H1 (cell line): ENCODE measurements around the gene BCAS2. TPM values are rescaled to one million over a fixed set of nuclear protein-coding genes. Genes with fewer than 3 reads are reported as not detected.

Source experiments
- CTCF ChIA-PET: fragments of 300-600 bp; sonication (Branson Sonifier 250); formaldehyde crosslinking; loops from one replicate; lab custom pipeline; 2021; ENCODE audit not compliant: partially characterized antibody; lab: Charles Lee
- POLR2A ChIA-PET: fragments of 300-600 bp; sonication (Branson Sonifier 250); formaldehyde crosslinking; loops from one replicate; lab custom pipeline; 2021; ENCODE audit warnings: inconsistent platforms; ENCODE audit not compliant: partially characterized antibody; lab: Charles Lee
- DNase-seq, 2 experiments: peaks; one replicate each; pipeline versions ENCODE4 v3.0.0 to v3.0.0-alpha.2; 2010 to 2022; ENCODE audit warnings: low spot score in 2 of 2, low read depth in 1 of 2, mixed read lengths in 1 of 2
- FAIRE-seq: peaks from 2 replicates; lab custom pipeline; 2011; peaks lifted over from hg19 to GRCh38; lab: Jason Lieb, UNC
- H2AFZ ChIP-seq: 2 replicates; pipeline ENCODE4 v1.8.1; 2012; ENCODE audit warnings: low read length, inconsistent platforms
- H2AK5ac ChIP-seq: 2 replicates; pipeline ENCODE4 v1.6.1; 2013; ENCODE audit warnings: low read depth, low read length
- H2BK120ac ChIP-seq: replicated peaks from 2 replicates; pipeline ENCODE3; 2013; ENCODE audit warnings: low read depth, low read length, inconsistent platforms
- H2BK12ac ChIP-seq: 2 replicates; pipeline ENCODE4 v1.6.1; 2013; ENCODE audit warnings: low read depth, low read length
- H2BK15ac ChIP-seq: 2 replicates; pipeline ENCODE4 v1.6.1; 2013; ENCODE audit warnings: low read length
- H2BK20ac ChIP-seq: 2 replicates; pipeline ENCODE4 v1.6.1; 2013; ENCODE audit warnings: low read length
- H2BK5ac ChIP-seq: 2 replicates; pipeline ENCODE4 v1.6.1; 2013; ENCODE audit warnings: low read depth, low read length
- H3K14ac ChIP-seq: 2 replicates; pipeline ENCODE4 v1.6.1; 2013; ENCODE audit warnings: inconsistent platforms; ENCODE audit not compliant: insufficient read length
- H3K18ac ChIP-seq: 2 replicates; pipeline ENCODE4 v1.6.1; 2013; ENCODE audit warnings: low read length; ENCODE audit errors: extremely low read depth
- H3K23ac ChIP-seq: 2 replicates; pipeline ENCODE4 v1.6.1; 2013; ENCODE audit warnings: inconsistent platforms; ENCODE audit not compliant: insufficient read length
- H3K23me2 ChIP-seq: 2 replicates; pipeline ENCODE4 v1.6.1; 2013; ENCODE audit warnings: low read depth, low read length
- H3K27ac ChIP-seq: 2 replicates; pipeline ENCODE4 v1.6.1; 2011; ENCODE audit warnings: low read depth, low read length, inconsistent platforms
- H3K27me3 ChIP-seq, 4 experiments: replicated peaks in 1 of 4; 1 replicate in 1 of 4; 2 replicates in 3 of 4; pipeline versions ENCODE4 v1.6.1 to v1.8.1; 2011 to 2013; ENCODE audit warnings: low read length in 3 of 4, mild to moderate bottlenecking in 3 of 4, inconsistent platforms in 2 of 4, mixed read lengths in 2 of 4, moderate library complexity in 1 of 4; ENCODE audit not compliant: control insufficient read depth in 3 of 4, insufficient read depth in 3 of 4; ENCODE audit errors: extremely low read depth in 1 of 4
- H3K36me3 ChIP-seq, 4 experiments: 2 replicates each; pipeline versions ENCODE4 v1.6.1 to v1.8.1; 2011 to 2013; ENCODE audit warnings: mild to moderate bottlenecking in 4 of 4, low read length in 3 of 4, moderate library complexity in 2 of 4, control low read depth in 1 of 4, inconsistent platforms in 1 of 4; ENCODE audit not compliant: insufficient read depth in 4 of 4, control insufficient read depth in 2 of 4
- H3K4ac ChIP-seq: replicated peaks from 2 replicates; pipeline ENCODE3; 2013; ENCODE audit warnings: low read length, low read depth, mixed read lengths, inconsistent platforms; ENCODE audit not compliant: insufficient read length
- H3K4me1 ChIP-seq, 4 experiments: replicated peaks in 1 of 4; 1 replicate in 1 of 4; 2 replicates in 3 of 4; pipeline versions ENCODE4 v1.6.1 to v1.8.1; 2011 to 2013; ENCODE audit warnings: low read length in 3 of 4, inconsistent platforms in 2 of 4, mixed read lengths in 1 of 4; ENCODE audit not compliant: insufficient read depth in 4 of 4, control insufficient read depth in 3 of 4
- H3K4me2 ChIP-seq, 2 experiments: 2 replicates each; pipeline versions ENCODE4 v1.6.1 to v1.8.1; 2011 to 2013; ENCODE audit warnings: low read depth in 2 of 2, low read length in 2 of 2, control low read depth in 1 of 2, inconsistent platforms in 1 of 2, mild to moderate bottlenecking in 1 of 2; ENCODE audit not compliant: insufficient read depth in 1 of 2
- H3K4me3 ChIP-seq, 4 experiments: fragments of 200-600, 300-600 bp in 1 of 4; sonication (generic), shearing (Covaris generic), sonication (Bioruptor Twin) in 1 of 4; 2 replicates each; pipeline versions ENCODE4 v1.5.1 to v1.8.1; 2011 to 2016; ENCODE audit warnings: low read length in 4 of 4, low read depth in 3 of 4, control low read depth in 2 of 4, inconsistent platforms in 2 of 4, mild to moderate bottlenecking in 2 of 4, mixed read lengths in 1 of 4, moderate library complexity in 1 of 4; ENCODE audit not compliant: insufficient read depth in 2 of 4; ENCODE audit errors: extremely low read depth in 1 of 4
- H3K56ac ChIP-seq: replicated peaks from 2 replicates; pipeline ENCODE3; 2013; ENCODE audit warnings: low read depth, mild to moderate bottlenecking, mixed read lengths, low read length, inconsistent platforms; ENCODE audit not compliant: insufficient read length
- H3K79me1 ChIP-seq: 2 replicates; pipeline ENCODE4 v1.6.1; 2013; ENCODE audit warnings: low read depth, low read length, control low read depth
- H3K79me2 ChIP-seq, 2 experiments: 2 replicates each; pipeline versions ENCODE4 v1.6.1 to v1.8.1; 2012 to 2013; ENCODE audit warnings: low read length in 2 of 2, mild to moderate bottlenecking in 2 of 2, inconsistent platforms in 1 of 2; ENCODE audit not compliant: insufficient read depth in 2 of 2, control insufficient read depth in 1 of 2
- H3K9ac ChIP-seq, 4 experiments: replicated peaks in 1 of 4; 1 replicate in 1 of 4; 2 replicates in 3 of 4; pipeline versions ENCODE4 v1.6.1 to v1.8.1; 2011 to 2013; ENCODE audit warnings: low read depth in 3 of 4, low read length in 3 of 4, control low read depth in 2 of 4, mild to moderate bottlenecking in 2 of 4, moderate library complexity in 2 of 4, inconsistent platforms in 1 of 4; ENCODE audit errors: extremely low read depth in 1 of 4
- H3K9me3 ChIP-seq, 2 experiments: 2 replicates each; pipeline versions ENCODE4 v1.6.1 to v1.8.1; 2012 to 2013; ENCODE audit warnings: mild to moderate bottlenecking in 2 of 2, moderate library complexity in 2 of 2, control low read depth in 1 of 2, inconsistent platforms in 1 of 2, low read depth in 1 of 2, low read length in 1 of 2, mixed read lengths in 1 of 2; ENCODE audit not compliant: insufficient read depth in 2 of 2
- H4K20me1 ChIP-seq, 2 experiments: replicated peaks in 1 of 2; 2 replicates each; pipeline versions ENCODE3 to v1.8.1; 2011 to 2013; ENCODE audit warnings: inconsistent platforms in 2 of 2, low read length in 2 of 2, mild to moderate bottlenecking in 1 of 2; ENCODE audit not compliant: insufficient read depth in 2 of 2, control insufficient read depth in 1 of 2
- H4K5ac ChIP-seq: 2 replicates; pipeline ENCODE4 v1.6.1; 2013; ENCODE audit warnings: low read length, low read depth, mixed read lengths, inconsistent platforms; ENCODE audit not compliant: insufficient read length
- H4K8ac ChIP-seq: 2 replicates; pipeline ENCODE4 v1.8.0; 2013; ENCODE audit warnings: mild to moderate bottlenecking, moderate library complexity, low read length, inconsistent platforms; ENCODE audit not compliant: insufficient read depth; ENCODE audit errors: extremely low read depth
- H4K91ac ChIP-seq: replicated peaks from 2 replicates; pipeline ENCODE3; 2013; ENCODE audit warnings: low read length, mixed read lengths, inconsistent platforms; ENCODE audit not compliant: insufficient read length
- CEBPB ChIP-seq: IDR thresholded peaks from 2 replicates; pipeline ENCODE4 v1.6.1; 2012; ENCODE audit warnings: low read depth, low read length
- CREB1 ChIP-seq: IDR thresholded peaks from 2 replicates; pipeline ENCODE4 v1.6.1; 2012; ENCODE audit warnings: inconsistent platforms
- SIN3A ChIP-seq, 2 experiments: IDR thresholded peaks in 1 of 2; conservative IDR thresholded peaks in 1 of 2; 2 replicates each; pipeline ENCODE4 v1.6.1; 2011 to 2012; ENCODE audit warnings: low read length in 2 of 2, improper control_type of control experiment in 1 of 2, low read depth in 1 of 2, mild to moderate bottlenecking in 1 of 2
- TCF12 ChIP-seq: IDR thresholded peaks from 2 replicates; pipeline ENCODE4 v1.6.1; 2011; ENCODE audit warnings: low read depth, mild to moderate bottlenecking, low read length
- WGBS, 2 experiments: shearing (Covaris generic) in 1 of 2; methylation state at CpG; one replicate each; pipeline versions ENCODE4 v1.1.6 to v1.1.7; 2013 to 2015; ENCODE audit warnings: low lambda C conversion rate in 2 of 2, mixed read lengths in 2 of 2, inconsistent platforms in 1 of 2, low coverage in 1 of 2, missing lambda C conversion rate in 1 of 2; ENCODE audit not compliant: insufficient replicate concordance in 2 of 2, insufficient coverage in 1 of 2, insufficient read length in 1 of 2; ENCODE audit errors: extremely low coverage in 1 of 2, missing lambda C conversion rate in 1 of 2; 5-methylcytosine and 5-hydroxymethylcytosine counted together
- polyA plus RNA-seq, 7 experiments: library from polyadenylated mRNA; depleted of rRNA in 3 of 7; stranded (reverse) in 5 of 7; unstranded in 2 of 7; fragments of >200 nt in 5 of 7; fragments of 200-250 nt in 2 of 7; gene quantifications; 1 replicate in 5 of 7; 2 replicates in 1 of 7; 4 replicates in 1 of 7; pipeline versions ENCODE4 v1.2.1 to v1.2.3, GENCODE V29; 2011 to 2013; ENCODE audit warnings: missing spikeins in 2 of 7, mixed read lengths in 2 of 7
- total RNA-seq: library from RNA; stranded (reverse); fragmentation: NEBNext Ultra II Directional; extraction: Animal tissue kit (Norgen Biotek cat#: 25700); gene quantifications from 2 replicates; pipeline ENCODE4 v1.2.1, GENCODE V29; 2021

BCAS2 gene
- total and polyA plus RNA-seq, 2 of the 8 experiments (the other 6 are each of a cell fraction or from before 2014, with no cell fraction given), result 18.0 to 52.2 TPM

DNA sequence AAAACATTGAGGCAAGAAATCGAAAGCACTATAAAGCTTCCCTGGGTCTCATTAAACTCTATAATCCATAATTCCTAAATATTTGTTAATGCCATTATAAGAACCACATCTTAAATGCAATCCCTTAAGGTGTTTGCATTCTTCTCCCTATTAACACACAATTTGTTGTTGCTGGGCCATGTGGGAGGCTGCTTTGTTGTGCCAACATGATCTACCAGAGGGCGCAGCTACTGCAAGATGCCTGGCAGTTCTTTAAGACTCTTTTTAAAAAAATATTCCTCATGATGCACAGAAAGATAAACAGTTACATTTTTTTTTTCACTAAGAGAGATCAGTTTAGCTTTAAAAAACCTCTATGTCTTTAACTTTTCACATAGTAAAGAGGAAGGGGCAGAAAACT lies 39.0 kb upstream of the BCAS2 start:
- no peaks in the 10 kb centered on the region for H3K4me1 ChIP-seq
- 84% methylated on average over 2 of the region's 2 CpGs; no CpG with 5 or more reads in 1 of the 2 experiments for WGBS, 2 experiments
- H4K8ac ChIP-seq, result no peak overlapping the region
- H2BK20ac ChIP-seq, result no peak overlapping the region
- H3K79me2 ChIP-seq, result no peaks in the 10 kb centered on the region
- no peaks in the 10 kb centered on the region for H3K23me2 ChIP-seq
- H3K56ac ChIP-seq, result no peak overlapping the region
- H3K18ac ChIP-seq, result no peak overlapping the region
- H2BK15ac ChIP-seq, result no peak overlapping the region
- POLR2A ChIA-PET, result no interaction called here
- H2BK5ac ChIP-seq, result no peak overlapping the region
- no peak overlapping the region for H4K91ac ChIP-seq
- CTCF ChIA-PET, result interaction anchor here (0.6 kb wide), 1 partner anchor 17 kb away, joined by 3 read pairs; no protein-coding TSS in a partner anchor
- H4K5ac ChIP-seq, result no peak overlapping the region
- H3K14ac ChIP-seq, result no peak overlapping the region
- H3K9me3 ChIP-seq, result no peaks in the 10 kb centered on the region
- H3K79me1 ChIP-seq, result no peaks in the 10 kb centered on the region
- H2AK5ac ChIP-seq, result no peak overlapping the region
- H3K4ac ChIP-seq, result no peak overlapping the region
- no peak overlapping the region for H2AFZ ChIP-seq
- no peak for DNase-seq
- H3K36me3 ChIP-seq, result no peaks in the 10 kb centered on the region
- no peak for TF ChIP-seq SIN3A (conservative IDR thresholded peaks at IDR 0.05 in 1 of 2, IDR thresholded peaks at IDR 0.05 in 1 of 2; ENCODE audit: low read depth in 1 of 2, low read length in 2 of 2)
- TF ChIP-seq TCF12, result no peak
- TF ChIP-seq CREB1, result no peak
- no peak for TF ChIP-seq CEBPB
- no peak overlapping the region for H2BK120ac ChIP-seq
- H3K4me3 ChIP-seq, result no peak overlapping the region
- no peak overlapping the region for H2BK12ac ChIP-seq
- H3K9ac ChIP-seq, result no peak overlapping the region
- no peaks in the 10 kb centered on the region for H4K20me1 ChIP-seq
- no peak for FAIRE-seq
- no peak overlapping the region for H3K27ac ChIP-seq
- no peaks in the 10 kb centered on the region for H3K27me3 ChIP-seq
- no peak overlapping the region for H3K23ac ChIP-seq
- no peak overlapping the region for H3K4me2 ChIP-seq
